ENCODE measurements around the gene CD8B2.
"Not testable (repeated sequence)": the region's sequence is repeated elsewhere in the genome, so short reads cannot be mapped to it uniquely, and the experiment has no call there.

CD8B2 gene

GRCh38 chr2:106565599-106565998, 78.4 kb downstream of the CD8B2 start:
- no peak for DNase-seq (ENCODE audit: extremely low read depth, low read depth)
- TF ChIP-seq, protein P1, sequence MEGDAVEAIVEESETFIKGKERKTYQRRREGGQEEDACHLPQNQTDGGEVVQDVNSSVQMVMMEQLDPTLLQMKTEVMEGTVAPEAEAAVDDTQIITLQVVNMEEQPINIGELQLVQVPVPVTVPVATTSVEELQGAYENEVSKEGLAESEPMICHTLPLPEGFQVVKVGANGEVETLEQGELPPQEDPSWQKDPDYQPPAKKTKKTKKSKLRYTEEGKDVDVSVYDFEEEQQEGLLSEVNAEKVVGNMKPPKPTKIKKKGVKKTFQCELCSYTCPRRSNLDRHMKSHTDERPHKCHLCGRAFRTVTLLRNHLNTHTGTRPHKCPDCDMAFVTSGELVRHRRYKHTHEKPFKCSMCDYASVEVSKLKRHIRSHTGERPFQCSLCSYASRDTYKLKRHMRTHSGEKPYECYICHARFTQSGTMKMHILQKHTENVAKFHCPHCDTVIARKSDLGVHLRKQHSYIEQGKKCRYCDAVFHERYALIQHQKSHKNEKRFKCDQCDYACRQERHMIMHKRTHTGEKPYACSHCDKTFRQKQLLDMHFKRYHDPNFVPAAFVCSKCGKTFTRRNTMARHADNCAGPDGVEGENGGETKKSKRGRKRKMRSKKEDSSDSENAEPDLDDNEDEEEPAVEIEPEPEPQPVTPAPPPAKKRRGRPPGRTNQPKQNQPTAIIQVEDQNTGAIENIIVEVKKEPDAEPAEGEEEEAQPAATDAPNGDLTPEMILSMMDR (IDR thresholded peaks at IDR 0.05; ENCODE audit: low read depth, low read length, missing control alignments), result no peak
- H3K4me3 ChIP-seq (replicated peaks; ENCODE audit: low read depth, low read length), result no peak overlapping the region

- DNase-seq (ENCODE audit: extremely low read depth, low read depth), result no peak
Measured at GRCh38 chr2:106566050-106566449, 78.9 kb downstream of the CD8B2 start.

GRCh38 chr2:106566484-106566883, 79.3 kb downstream of the CD8B2 start:
- DNase-seq (ENCODE audit: extremely low read depth, low read depth); H3K4me3 ChIP-seq (replicated peaks; ENCODE audit: low read depth, low read length): not testable (repeated sequence)

More at GRCh38 chr2:106566050-106566449, 78.9 kb downstream of the CD8B2 start:
- no peak overlapping the region for H3K4me3 ChIP-seq (replicated peaks; ENCODE audit: low read depth, low read length)
- TF ChIP-seq, protein P1 (IDR thresholded peaks at IDR 0.05; ENCODE audit: low read depth, low read length, missing control alignments), result no peak

DNA sequence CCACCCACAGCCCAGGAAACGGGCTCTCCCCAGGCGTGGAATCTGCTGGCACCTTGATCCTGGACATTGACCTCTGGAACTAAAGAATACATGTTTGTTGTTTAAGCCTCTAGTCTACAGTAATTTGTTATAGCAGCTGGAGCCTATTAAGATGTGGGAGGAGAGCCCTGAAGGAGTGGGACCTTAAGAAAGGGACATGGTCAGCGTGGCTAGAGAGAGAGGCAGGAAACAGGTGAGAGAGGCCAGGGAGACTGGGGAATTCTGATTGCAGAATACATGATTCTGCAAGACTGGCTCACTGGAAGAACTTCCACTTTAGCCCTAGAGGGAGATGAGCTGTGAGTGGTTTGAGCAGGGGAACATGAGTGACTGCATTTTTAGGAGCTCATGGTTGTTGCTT, 83.2 kb downstream of the CD8B2 start:
- DNase-seq (ENCODE audit: extremely low read depth, low read depth), result no peak
- TF ChIP-seq, protein P1 (IDR thresholded peaks at IDR 0.05; ENCODE audit: low read depth, low read length, missing control alignments), result no peak

More for the DNA sequence above, 83.2 kb downstream of the CD8B2 start:
- no peak overlapping the region for H3K4me3 ChIP-seq (replicated peaks; ENCODE audit: low read depth, low read length)

All from HFF-Myc (cell line).